ENCODE results near the gene GMPR.

- TF ChIP-seq CTCF (IDR thresholded peaks at IDR 0.05 in 2 of 3, conservative IDR thresholded peaks at IDR 0.05 in 1 of 3; ENCODE audit: borderline replicate concordance in 1 of 3, insufficient read depth in 1 of 3, low read depth in 2 of 3, low read length in 2 of 3) (no peak), RAD21 (IDR thresholded peaks at IDR 0.05; ENCODE audit: low read depth) (no peak), MAX (IDR thresholded peaks at IDR 0.05) (no peak), POLR2A (IDR thresholded peaks at IDR 0.05; ENCODE audit: borderline replicate concordance, extremely low read depth, insufficient read depth, insufficient read length) (no peak), ZBTB33 (IDR thresholded peaks at IDR 0.05; ENCODE audit: extremely low read depth, insufficient replicate concordance, low read length) (no peak), POLR2AphosphoS5 (IDR thresholded peaks at IDR 0.05; ENCODE audit: low read depth, low read length) (no peak), REST (IDR thresholded peaks at IDR 0.05; ENCODE audit: low read depth) (no peak)
Observed at GRCh38 chr6:16227048-16227562, 11.3 kb upstream of the GMPR start.
